Stimulated activated naive CD4-positive, alpha-beta T cell treated with Interleukin-2 at 50 U/mL for 16 hours (primary cell): ENCODE results near the gene CDKN2AIPNL.
A peak's percentile ranks its signal among the peaks of the same experiment; 100 is the strongest.
"Not testable (repeated sequence)": the region's sequence is repeated elsewhere in the genome, so short reads cannot be mapped to it uniquely, and the experiment has no call there.

Source experiments
- DNase-seq: peaks from one replicate; lab custom pipeline; 2025; lab: John Stamatoyannopoulos, UW

Gene CDKN2AIPNL

GRCh38 chr5:134437847-134438581 lies 26.3 kb upstream of the CDKN2AIPNL start:
- no peak for DNase-seq

- DNase-seq, result no peak
Observed at GRCh38 chr5:134437340-134437846, 25.7 kb upstream of the CDKN2AIPNL start.

- DNase-seq, result peak; percentile 44
Observed at GRCh38 chr5:134436523-134437339, 25.1 kb upstream of the CDKN2AIPNL start.

GRCh38 chr5:134435560-134435959 lies 23.9 kb upstream of the CDKN2AIPNL start:
- DNase-seq, result no peak

- DNase-seq, result no peak
Observed at GRCh38 chr5:134432677-134433359, 21.1 kb upstream of the CDKN2AIPNL start.

- DNase-seq, result no peak
Observed at GRCh38 chr5:134432174-134432573, 20.5 kb upstream of the CDKN2AIPNL start.

GRCh38 chr5:134430001-134430569 lies 18.4 kb upstream of the CDKN2AIPNL start:
- no peak for DNase-seq

GRCh38 chr5:134427540-134428041 lies 15.9 kb upstream of the CDKN2AIPNL start:
- DNase-seq, result no peak

GRCh38 chr5:134426361-134426760 lies 14.7 kb upstream of the CDKN2AIPNL start:
- DNase-seq, result no peak

- DNase-seq, result no peak
Observed at GRCh38 chr5:134423376-134423775, 11.7 kb upstream of the CDKN2AIPNL start.

- no peak for DNase-seq
Observed at GRCh38 chr5:134422791-134423365, 11.2 kb upstream of the CDKN2AIPNL start.

GRCh38 chr5:134421038-134421437 lies 9.4 kb upstream of the CDKN2AIPNL start:
- DNase-seq, result not testable (repeated sequence)

- no peak for DNase-seq
Observed at GRCh38 chr5:134420343-134420742, 8.7 kb upstream of the CDKN2AIPNL start.

GRCh38 chr5:134418958-134419357 lies 7.3 kb upstream of the CDKN2AIPNL start:
- DNase-seq, result no peak

- DNase-seq, result no peak
Observed at GRCh38 chr5:134417707-134418106, 6.0 kb upstream of the CDKN2AIPNL start.

GRCh38 chr5:134413046-134413445 lies 1.4 kb upstream of the CDKN2AIPNL start:
- no peak for DNase-seq

GRCh38 chr5:134411228-134411545 lies 494 bp downstream of the CDKN2AIPNL start:
- DNase-seq, result no peak

- DNase-seq, result no peak
Observed at GRCh38 chr5:134410822-134411221, 859 bp downstream of the CDKN2AIPNL start.

- no peak for DNase-seq
Observed at GRCh38 chr5:134409321-134409720, 2.4 kb downstream of the CDKN2AIPNL start.

- DNase-seq, result no peak
Observed at GRCh38 chr5:134406390-134406789, 5.3 kb downstream of the CDKN2AIPNL start.

GRCh38 chr5:134403951-134404350 lies 7.7 kb downstream of the CDKN2AIPNL start:
- DNase-seq, result no peak
